Erythroblast (primary cell): ENCODE data around the gene CALHM6.

Experiments
- GATA1 ChIP-seq: IDR thresholded peaks from 2 replicates; pipeline ENCODE4 v1.6.1; 2011; ENCODE audit warnings: low read depth, mild to moderate bottlenecking, control low read depth, low read length, moderate library complexity
- POLR2A ChIP-seq: IDR thresholded peaks from 2 replicates; pipeline ENCODE4 v1.6.1; 2011; ENCODE audit warnings: mild to moderate bottlenecking, low read length

- TF ChIP-seq POLR2A (no peak), GATA1 (no peak)
Measured at GRCh38 chr6:116467514-116467913, 6.3 kb downstream of the CALHM6 start.
